ENCODE data around the gene CD2AP. TPM values are rescaled to one million over a fixed set of nuclear protein-coding genes. Genes with fewer than 3 reads are reported as not detected.

Gene CD2AP
- total RNA-seq, 1 donor from 2014 or later, result 12.5 TPM

GRCh38 chr6:47603227-47603626 is 125.6 kb downstream of the CD2AP start:
- no peak for TF ChIP-seq CTCF (conservative IDR thresholded peaks at IDR 0.05)
- Mint-ChIP-seq H3K27ac (ENCODE audit: unreplicated experiment) (no peak overlapping the region), H3K27me3 (ENCODE audit: low read depth) (no peaks in the 10 kb centered on the region), H3K4me3 (no peak overlapping the region), H3K9me3 (peaks cover 3% of the 10 kb centered on the region), H3K36me3 (ENCODE audit: low read depth) (peaks cover 18% of the 10 kb centered on the region), H3K4me1 (peaks cover 4% of the 10 kb centered on the region)
- no peak for DNase-seq (ENCODE audit: low read depth, low spot score)

GRCh38 chr6:47603995-47604394 is 126.4 kb downstream of the CD2AP start:
- Mint-ChIP-seq H3K4me1 (peaks cover 4% of the 10 kb centered on the region), H3K36me3 (ENCODE audit: low read depth) (peaks cover 16% of the 10 kb centered on the region), H3K27ac (ENCODE audit: unreplicated experiment) (no peak overlapping the region), H3K27me3 (ENCODE audit: low read depth) (no peaks in the 10 kb centered on the region), H3K4me3 (no peak overlapping the region), H3K9me3 (peaks cover 2% of the 10 kb centered on the region)
- no peak for DNase-seq (ENCODE audit: low read depth, low spot score)
- TF ChIP-seq CTCF (conservative IDR thresholded peaks at IDR 0.05), result no peak

GRCh38 chr6:47621838-47622449 is 144.4 kb downstream of the CD2AP start:
- H3K9me3 Mint-ChIP-seq, result peaks cover 11% of the 10 kb centered on the region
- H3K27ac Mint-ChIP-seq (ENCODE audit: unreplicated experiment), result no peak overlapping the region
- H3K36me3 Mint-ChIP-seq (ENCODE audit: low read depth), result peaks cover 47% of the 10 kb centered on the region

GRCh38 chr6:47626782-47627181 is 149.2 kb downstream of the CD2AP start:
- H3K9me3 Mint-ChIP-seq, result no peaks in the 10 kb centered on the region
- no peak for DNase-seq (ENCODE audit: low read depth, low spot score)
- no peak for TF ChIP-seq CTCF (conservative IDR thresholded peaks at IDR 0.05)
- peaks cover 9% of the 10 kb centered on the region for H3K36me3 Mint-ChIP-seq (ENCODE audit: low read depth)
- no peaks in the 10 kb centered on the region for H3K27me3 Mint-ChIP-seq (ENCODE audit: low read depth)
- no peak overlapping the region for H3K27ac Mint-ChIP-seq (ENCODE audit: unreplicated experiment)
- H3K4me1 Mint-ChIP-seq, result no peaks in the 10 kb centered on the region
- no peak overlapping the region for H3K4me3 Mint-ChIP-seq

More at GRCh38 chr6:47621838-47622449, 144.4 kb downstream of the CD2AP start:
- H3K4me1 Mint-ChIP-seq, result no peaks in the 10 kb centered on the region
- H3K27me3 Mint-ChIP-seq (ENCODE audit: low read depth), result no peaks in the 10 kb centered on the region
- no peak for TF ChIP-seq CTCF (conservative IDR thresholded peaks at IDR 0.05)
- H3K4me3 Mint-ChIP-seq, result no peak overlapping the region
- DNase-seq (ENCODE audit: low read depth, low spot score), result no peak

- no peaks in the 10 kb centered on the region for H3K27me3 Mint-ChIP-seq (ENCODE audit: low read depth)
- no peak overlapping the region for H3K27ac Mint-ChIP-seq (ENCODE audit: unreplicated experiment)
- H3K4me3 Mint-ChIP-seq, result no peak overlapping the region
- no peaks in the 10 kb centered on the region for H3K9me3 Mint-ChIP-seq
- H3K4me1 Mint-ChIP-seq, result no peaks in the 10 kb centered on the region
- TF ChIP-seq CTCF (conservative IDR thresholded peaks at IDR 0.05), result no peak
- no peaks in the 10 kb centered on the region for H3K36me3 Mint-ChIP-seq (ENCODE audit: low read depth)
- no peak for DNase-seq (ENCODE audit: low read depth, low spot score)
Measured at GRCh38 chr6:47628448-47629272, 151.1 kb downstream of the CD2AP start.

All from neural crest cell (in vitro differentiated cells).